ENCODE data around the gene SIRPB2.

Gene SIRPB2

DNA sequence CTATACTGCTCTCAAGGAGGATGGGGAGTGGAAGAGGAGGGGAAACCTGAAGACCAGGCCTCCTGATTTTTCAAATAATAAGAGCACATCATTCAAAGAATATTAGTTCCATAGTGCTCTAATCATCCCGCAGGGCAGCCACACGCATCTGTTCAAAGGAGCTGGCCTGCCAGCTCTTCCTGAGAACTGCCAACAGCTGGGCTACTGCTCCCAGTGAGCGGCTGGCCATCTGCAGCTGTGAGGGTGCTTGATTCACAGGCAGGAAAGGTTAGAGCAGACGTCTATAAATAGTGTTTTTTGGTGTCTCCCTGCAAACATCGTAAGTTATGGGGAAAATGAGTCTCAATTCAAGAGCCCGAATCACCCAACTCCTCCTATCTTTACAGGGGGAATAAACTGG is 41.9 kb downstream of the SIRPB2 start:
- H3K36me3 ChIP-seq (ENCODE audit: control insufficient read depth, insufficient read depth, low read length), result peaks cover 50% of the 10 kb centered on the region
- no peak overlapping the region for H3K9ac ChIP-seq (ENCODE audit: low read depth, low read length)
- H3K9me3 ChIP-seq (ENCODE audit: control insufficient read depth, insufficient read depth, low read length), result no peaks in the 10 kb centered on the region
- no peaks in the 10 kb centered on the region for H3K27me3 ChIP-seq (ENCODE audit: control insufficient read depth, insufficient read depth, low read length)
- no peaks in the 10 kb centered on the region for H3K4me1 ChIP-seq (ENCODE audit: control insufficient read depth, insufficient read depth, low read length)
- H3K4me3 ChIP-seq (ENCODE audit: low read depth, low read length), result no peak overlapping the region

DNA sequence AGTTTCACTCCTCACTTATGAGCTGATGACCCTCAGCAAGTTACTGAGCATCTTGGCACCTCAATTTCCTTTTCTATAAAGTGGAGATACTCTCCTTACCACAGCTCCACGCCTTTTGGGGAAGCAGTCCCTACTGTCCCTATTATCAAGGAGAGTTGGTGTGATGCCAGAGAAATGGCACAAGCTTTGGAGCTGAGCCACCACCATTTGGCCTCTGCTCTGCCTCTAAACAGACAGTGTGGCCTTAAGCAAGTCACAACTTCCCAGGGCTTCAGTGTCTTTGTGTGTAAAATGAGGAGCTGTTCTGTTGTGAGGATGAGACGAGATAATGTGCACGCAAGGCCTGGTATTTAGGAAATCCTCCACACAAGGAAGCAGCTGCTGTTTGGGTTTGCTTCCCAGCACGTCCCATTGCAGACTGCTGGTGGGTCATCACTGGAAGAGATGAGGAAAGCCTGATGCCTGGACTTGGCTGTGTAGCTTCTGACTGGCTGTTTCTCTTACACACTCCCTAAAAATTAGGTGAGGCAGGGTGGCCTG is 43.1 kb downstream of the SIRPB2 start:
- Histone ChIP-seq H3K27me3 (ENCODE audit: control insufficient read depth, insufficient read depth, low read length) (no peaks in the 10 kb centered on the region), H3K36me3 (ENCODE audit: control insufficient read depth, insufficient read depth, low read length) (peaks cover 59% of the 10 kb centered on the region), H3K4me1 (ENCODE audit: control insufficient read depth, insufficient read depth, low read length) (no peaks in the 10 kb centered on the region), H3K9me3 (ENCODE audit: control insufficient read depth, insufficient read depth, low read length) (no peaks in the 10 kb centered on the region), H3K9ac (ENCODE audit: low read depth, low read length) (no peak overlapping the region), H3K4me3 (ENCODE audit: low read depth, low read length) (no peak overlapping the region)

DNA sequence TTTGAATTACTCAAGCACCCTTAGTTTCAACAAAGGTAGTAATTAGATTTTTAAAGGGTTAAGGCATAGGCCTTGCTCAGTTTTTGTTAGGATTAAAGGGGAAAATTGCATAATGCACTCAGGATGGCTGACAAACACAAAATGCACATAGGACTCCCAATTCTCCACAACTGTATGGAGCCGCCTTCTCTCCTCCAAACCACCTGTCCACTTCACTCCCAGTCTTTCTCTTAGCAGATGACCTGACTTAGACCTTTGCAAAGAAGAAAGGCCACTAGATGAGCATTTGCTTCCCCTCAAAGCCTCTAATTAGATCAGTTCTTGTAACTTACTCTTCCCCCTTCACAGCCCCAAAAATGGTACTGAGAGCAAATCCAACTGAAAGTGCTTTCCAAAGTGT is 44.7 kb downstream of the SIRPB2 start:
- H3K9me3 ChIP-seq (ENCODE audit: control insufficient read depth, insufficient read depth, low read length), result no peaks in the 10 kb centered on the region
- no peak overlapping the region for H3K9ac ChIP-seq (ENCODE audit: low read depth, low read length)
- H3K36me3 ChIP-seq (ENCODE audit: control insufficient read depth, insufficient read depth, low read length), result peaks cover 56% of the 10 kb centered on the region

DNA sequence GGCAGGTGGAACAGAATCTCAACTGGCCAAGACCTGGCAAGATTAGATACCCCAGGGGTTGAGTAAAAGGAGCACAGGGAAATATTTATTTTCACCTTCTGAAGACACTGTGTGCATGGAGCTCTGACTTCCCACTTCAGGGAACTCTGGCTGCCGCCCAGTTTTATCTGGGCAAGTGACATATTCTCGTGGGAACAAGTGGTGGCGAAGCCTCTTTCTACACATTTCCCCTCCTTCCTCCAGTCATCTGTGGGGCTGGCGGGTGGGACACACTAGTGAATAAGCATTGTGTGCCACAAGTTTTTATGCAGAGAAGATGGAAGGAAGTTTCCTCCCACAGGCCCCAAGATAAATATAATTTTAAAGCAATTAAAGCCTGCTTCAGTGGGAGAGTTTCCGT is 48.1 kb downstream of the SIRPB2 start:
- no peak overlapping the region for H3K9ac ChIP-seq (ENCODE audit: low read depth, low read length)
- no peaks in the 10 kb centered on the region for H3K9me3 ChIP-seq (ENCODE audit: control insufficient read depth, insufficient read depth, low read length)
- H3K36me3 ChIP-seq (ENCODE audit: control insufficient read depth, insufficient read depth, low read length), result peaks cover 46% of the 10 kb centered on the region
- no peak overlapping the region for H3K4me3 ChIP-seq (ENCODE audit: low read depth, low read length)
- H3K4me1 ChIP-seq (ENCODE audit: control insufficient read depth, insufficient read depth, low read length), result no peaks in the 10 kb centered on the region
- H3K27me3 ChIP-seq (ENCODE audit: control insufficient read depth, insufficient read depth, low read length), result no peaks in the 10 kb centered on the region

More for the DNA sequence above, 44.7 kb downstream of the SIRPB2 start:
- Histone ChIP-seq H3K4me1 (ENCODE audit: control insufficient read depth, insufficient read depth, low read length) (no peaks in the 10 kb centered on the region), H3K4me3 (ENCODE audit: low read depth, low read length) (no peak overlapping the region), H3K27me3 (ENCODE audit: control insufficient read depth, insufficient read depth, low read length) (no peaks in the 10 kb centered on the region)

DNA sequence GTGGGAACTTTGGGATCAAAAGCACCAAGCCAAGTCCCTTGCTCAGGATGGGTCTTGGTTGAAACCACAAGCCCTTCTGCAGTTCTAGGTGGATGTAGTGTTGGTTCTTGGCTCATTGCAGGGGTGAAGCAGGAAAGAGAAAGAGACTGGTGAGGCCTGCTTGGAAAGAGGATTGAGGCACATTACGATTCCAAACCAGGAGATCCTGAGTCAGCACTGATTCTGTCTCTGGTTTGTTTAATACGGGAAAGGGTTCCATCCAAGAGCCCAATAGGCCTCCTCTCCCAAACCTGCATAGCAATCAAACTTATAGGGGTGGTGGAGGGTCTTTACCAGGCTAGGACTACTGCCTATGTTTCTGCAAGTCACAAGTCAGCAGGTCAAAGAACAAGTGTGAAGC is 48.9 kb downstream of the SIRPB2 start:
- Histone ChIP-seq H3K4me1 (ENCODE audit: control insufficient read depth, insufficient read depth, low read length) (no peaks in the 10 kb centered on the region), H3K27me3 (ENCODE audit: control insufficient read depth, insufficient read depth, low read length) (no peaks in the 10 kb centered on the region), H3K36me3 (ENCODE audit: control insufficient read depth, insufficient read depth, low read length) (peaks cover 45% of the 10 kb centered on the region), H3K9ac (ENCODE audit: low read depth, low read length) (no peak overlapping the region), H3K9me3 (ENCODE audit: control insufficient read depth, insufficient read depth, low read length) (no peaks in the 10 kb centered on the region), H3K4me3 (ENCODE audit: low read depth, low read length) (no peak overlapping the region)

DNA sequence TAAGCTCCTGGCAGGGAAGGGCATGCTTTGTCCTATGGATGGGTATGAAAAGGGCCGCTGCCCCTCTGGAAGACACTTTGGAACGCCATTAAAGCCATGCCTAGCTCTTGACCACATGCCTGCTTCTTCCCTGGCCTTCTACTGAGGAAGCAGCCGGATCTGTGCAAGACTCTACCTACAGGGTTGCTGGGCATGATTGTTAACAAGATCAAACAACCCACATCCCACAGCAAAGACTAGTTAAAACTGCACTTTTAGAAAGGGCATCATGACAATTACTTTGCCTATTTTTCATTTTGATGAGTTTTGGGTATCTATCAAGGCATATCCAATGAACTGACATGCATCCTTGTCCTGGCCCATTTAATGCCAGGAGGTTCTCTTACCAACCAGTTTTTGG is 50.1 kb downstream of the SIRPB2 start:
- H3K27me3 ChIP-seq (ENCODE audit: control insufficient read depth, insufficient read depth, low read length), result no peaks in the 10 kb centered on the region
- no peaks in the 10 kb centered on the region for H3K4me1 ChIP-seq (ENCODE audit: control insufficient read depth, insufficient read depth, low read length)
- H3K9me3 ChIP-seq (ENCODE audit: control insufficient read depth, insufficient read depth, low read length), result no peaks in the 10 kb centered on the region
- H3K36me3 ChIP-seq (ENCODE audit: control insufficient read depth, insufficient read depth, low read length), result peaks cover 36% of the 10 kb centered on the region
- no peak overlapping the region for H3K9ac ChIP-seq (ENCODE audit: low read depth, low read length)
- H3K4me3 ChIP-seq (ENCODE audit: low read depth, low read length), result no peak overlapping the region

DNA sequence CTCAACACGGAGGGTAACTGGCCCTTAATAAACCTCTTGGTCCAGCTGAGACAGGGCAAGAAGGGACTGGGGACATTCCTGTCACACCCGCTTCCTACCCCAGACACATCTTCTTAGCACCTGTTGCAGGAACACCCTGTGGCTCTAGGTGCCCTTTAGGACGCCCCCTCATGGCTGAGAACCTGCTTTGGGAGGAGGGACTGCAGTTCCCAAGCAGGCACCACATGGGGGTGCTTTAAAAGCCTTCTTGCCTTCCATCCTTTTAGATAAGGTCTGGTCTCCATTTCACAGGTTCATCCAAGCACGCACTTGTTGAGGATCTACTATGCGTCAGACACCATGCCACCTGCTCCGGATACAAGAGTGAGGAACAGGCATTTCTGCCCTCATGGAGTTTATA is 51.2 kb downstream of the SIRPB2 start:
- Histone ChIP-seq H3K4me1 (ENCODE audit: control insufficient read depth, insufficient read depth, low read length) (no peaks in the 10 kb centered on the region), H3K36me3 (ENCODE audit: control insufficient read depth, insufficient read depth, low read length) (peaks cover 25% of the 10 kb centered on the region)

DNA sequence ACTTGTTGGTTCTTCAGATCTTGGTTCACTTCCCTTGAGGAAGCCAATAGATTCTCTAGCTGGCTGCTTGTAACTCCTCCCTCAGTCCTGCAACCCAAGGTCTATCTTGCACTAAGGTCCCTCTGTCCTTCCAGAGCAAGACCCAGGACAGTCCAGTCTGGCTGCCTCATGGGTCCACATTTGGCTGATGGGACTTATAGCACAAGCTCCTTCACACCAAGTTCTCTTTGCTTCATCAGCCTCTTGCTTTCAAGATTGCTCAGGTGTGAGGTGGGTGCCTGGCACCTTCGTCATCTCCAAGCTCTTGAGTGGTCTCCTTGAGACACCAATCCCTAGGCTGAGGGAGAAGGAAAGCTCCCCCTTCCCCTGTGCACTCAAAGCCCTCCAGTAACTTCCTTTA is 52.9 kb downstream of the SIRPB2 start:
- Histone ChIP-seq H3K9ac (ENCODE audit: low read depth, low read length) (no peak overlapping the region), H3K9me3 (ENCODE audit: control insufficient read depth, insufficient read depth, low read length) (peaks cover 12% of the 10 kb centered on the region), H3K4me3 (ENCODE audit: low read depth, low read length) (no peak overlapping the region), H3K4me1 (ENCODE audit: control insufficient read depth, insufficient read depth, low read length) (no peaks in the 10 kb centered on the region), H3K36me3 (ENCODE audit: control insufficient read depth, insufficient read depth, low read length) (peaks cover 12% of the 10 kb centered on the region), H3K27me3 (ENCODE audit: control insufficient read depth, insufficient read depth, low read length) (no peaks in the 10 kb centered on the region)

More for the DNA sequence above, 51.2 kb downstream of the SIRPB2 start:
- no peak overlapping the region for H3K4me3 ChIP-seq (ENCODE audit: low read depth, low read length)
- H3K27me3 ChIP-seq (ENCODE audit: control insufficient read depth, insufficient read depth, low read length), result no peaks in the 10 kb centered on the region
- no peak overlapping the region for H3K9ac ChIP-seq (ENCODE audit: low read depth, low read length)
- H3K9me3 ChIP-seq (ENCODE audit: control insufficient read depth, insufficient read depth, low read length), result no peaks in the 10 kb centered on the region

DNA sequence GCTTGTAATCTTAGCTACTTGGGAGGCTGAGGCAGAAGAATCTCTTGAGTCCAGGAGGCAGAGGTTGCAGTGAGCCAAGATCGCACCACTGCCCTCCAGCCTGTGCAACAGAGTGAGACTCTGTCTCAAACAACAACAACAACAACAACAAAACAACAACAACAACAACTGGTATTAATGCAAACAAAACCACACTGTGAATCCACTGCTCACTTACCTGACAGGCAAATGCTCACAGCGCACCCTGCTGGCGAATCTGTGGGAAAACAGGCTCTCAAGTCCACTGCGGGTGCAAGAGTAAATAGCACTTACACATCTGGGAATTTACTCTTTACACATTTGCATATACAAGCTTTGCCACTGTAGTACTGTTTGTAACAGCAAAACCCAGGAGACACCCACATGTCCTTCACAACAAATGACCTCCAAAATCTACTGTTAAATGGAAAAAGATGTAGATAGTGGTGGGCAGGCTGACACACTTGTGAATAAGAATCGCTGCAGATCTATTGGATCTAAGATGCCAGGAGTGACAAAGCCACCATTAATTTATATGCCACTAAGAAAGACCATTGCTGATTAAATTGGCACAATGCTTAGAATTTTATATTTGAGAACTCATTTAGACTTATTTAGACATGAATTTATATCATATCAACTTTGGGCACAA is 53.9 kb downstream of the SIRPB2 start:
- H3K4me3 ChIP-seq (ENCODE audit: low read depth, low read length), result no peak overlapping the region
- no peaks in the 10 kb centered on the region for H3K4me1 ChIP-seq (ENCODE audit: control insufficient read depth, insufficient read depth, low read length)
- H3K9me3 ChIP-seq (ENCODE audit: control insufficient read depth, insufficient read depth, low read length), result peaks cover 12% of the 10 kb centered on the region
- H3K9ac ChIP-seq (ENCODE audit: low read depth, low read length), result no peak overlapping the region
- no peaks in the 10 kb centered on the region for H3K27me3 ChIP-seq (ENCODE audit: control insufficient read depth, insufficient read depth, low read length)
- H3K36me3 ChIP-seq (ENCODE audit: control insufficient read depth, insufficient read depth, low read length), result peaks cover 5% of the 10 kb centered on the region

DNA sequence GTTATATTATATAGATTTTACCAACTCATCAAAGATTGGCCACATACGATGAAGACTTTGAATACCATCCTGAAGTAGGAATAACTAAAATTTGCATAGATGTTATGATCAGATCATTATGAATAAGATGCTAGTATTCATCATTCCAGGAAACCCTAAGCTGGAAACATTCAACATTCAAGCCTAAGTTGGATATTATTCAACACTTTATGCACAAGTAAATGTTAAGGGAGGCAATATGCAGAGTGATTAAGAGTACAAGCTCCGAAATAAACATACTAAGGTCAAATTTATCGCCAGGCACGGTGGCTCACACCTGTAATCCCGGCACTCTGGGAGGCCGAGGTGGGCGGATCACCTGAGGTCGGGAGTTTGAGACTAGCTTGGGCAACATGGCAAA is 55.0 kb downstream of the SIRPB2 start:
- no peaks in the 10 kb centered on the region for H3K4me1 ChIP-seq (ENCODE audit: control insufficient read depth, insufficient read depth, low read length)
- H3K9ac ChIP-seq (ENCODE audit: low read depth, low read length), result no peak overlapping the region
- H3K27me3 ChIP-seq (ENCODE audit: control insufficient read depth, insufficient read depth, low read length), result no peaks in the 10 kb centered on the region
- H3K4me3 ChIP-seq (ENCODE audit: low read depth, low read length), result no peak overlapping the region
- peaks cover 12% of the 10 kb centered on the region for H3K9me3 ChIP-seq (ENCODE audit: control insufficient read depth, insufficient read depth, low read length)
- H3K36me3 ChIP-seq (ENCODE audit: control insufficient read depth, insufficient read depth, low read length), result no peaks in the 10 kb centered on the region

DNA sequence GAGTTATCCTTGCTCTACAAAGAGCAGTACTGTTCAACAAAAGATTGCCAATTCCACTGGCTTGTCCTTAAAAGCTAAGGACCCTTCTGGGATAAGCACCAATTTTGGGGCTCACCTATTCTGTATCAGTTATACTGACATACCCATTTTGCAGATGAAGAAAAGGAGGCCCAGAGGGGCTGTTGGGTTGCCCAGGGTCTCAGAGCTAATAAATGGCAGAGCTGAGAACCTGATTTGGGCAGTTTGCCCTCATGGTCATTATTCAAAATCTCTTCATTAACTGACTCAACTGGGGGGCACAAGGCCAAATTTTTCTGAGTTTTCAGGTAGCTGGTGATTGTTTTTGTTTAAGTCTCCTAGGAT is 55.9 kb downstream of the SIRPB2 start:
- no peak overlapping the region for H3K4me3 ChIP-seq (ENCODE audit: low read depth, low read length)

DNA sequence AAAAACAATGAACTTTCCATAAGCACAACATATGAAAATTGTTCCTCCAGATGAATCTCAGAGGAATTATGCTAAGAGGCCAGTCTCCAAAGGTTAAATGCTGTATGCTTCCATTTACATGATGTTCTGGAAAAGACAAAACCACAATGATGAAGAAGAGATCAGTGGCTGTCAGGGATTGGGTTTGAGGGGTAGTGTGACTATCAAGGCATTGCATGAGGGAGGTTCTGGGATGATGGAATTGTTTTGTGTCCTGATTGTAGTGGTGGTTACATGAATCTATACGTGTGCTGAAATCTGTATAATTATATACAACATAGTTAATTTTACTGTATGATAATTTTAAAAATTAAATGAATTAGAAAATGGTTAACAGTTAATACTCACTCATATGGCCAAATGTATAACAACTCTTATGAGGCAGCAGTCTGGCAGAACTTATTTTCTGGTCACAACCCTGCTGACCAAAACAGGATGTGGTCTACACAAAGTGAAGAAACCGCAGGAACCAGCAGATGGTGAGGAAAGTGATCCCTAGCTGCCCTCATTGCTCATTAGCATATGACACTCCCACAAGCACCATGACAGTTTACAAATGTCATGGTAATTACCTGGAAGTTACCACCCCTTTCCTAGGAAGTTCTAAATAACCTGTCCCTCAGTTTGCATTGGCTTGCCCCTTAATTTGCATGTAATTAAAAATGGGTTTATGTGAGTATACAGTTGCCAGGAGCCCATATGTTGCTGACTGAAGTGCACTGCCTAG is 56.5 kb downstream of the SIRPB2 start:
- Histone ChIP-seq H3K9me3 (ENCODE audit: control insufficient read depth, insufficient read depth, low read length) (peaks cover 12% of the 10 kb centered on the region), H3K4me1 (ENCODE audit: control insufficient read depth, insufficient read depth, low read length) (peaks cover 2% of the 10 kb centered on the region), H3K4me3 (ENCODE audit: low read depth, low read length) (no peak overlapping the region), H3K9ac (ENCODE audit: low read depth, low read length) (no peak overlapping the region), H3K27me3 (ENCODE audit: control insufficient read depth, insufficient read depth, low read length) (no peaks in the 10 kb centered on the region), H3K36me3 (ENCODE audit: control insufficient read depth, insufficient read depth, low read length) (no peaks in the 10 kb centered on the region)

More for the DNA sequence above, 55.9 kb downstream of the SIRPB2 start:
- no peaks in the 10 kb centered on the region for H3K27me3 ChIP-seq (ENCODE audit: control insufficient read depth, insufficient read depth, low read length)
- no peaks in the 10 kb centered on the region for H3K36me3 ChIP-seq (ENCODE audit: control insufficient read depth, insufficient read depth, low read length)
- H3K9ac ChIP-seq (ENCODE audit: low read depth, low read length), result no peak overlapping the region
- peaks cover 2% of the 10 kb centered on the region for H3K4me1 ChIP-seq (ENCODE audit: control insufficient read depth, insufficient read depth, low read length)
- peaks cover 12% of the 10 kb centered on the region for H3K9me3 ChIP-seq (ENCODE audit: control insufficient read depth, insufficient read depth, low read length)

Measured in iPS-15b (cell line).